T follicular helper cell (primary cell): ENCODE results near the gene C12orf75.
"Not testable (repeated sequence)": the region's sequence is repeated elsewhere in the genome, so short reads cannot be mapped to it uniquely, and the experiment has no call there.

Experiments
- DNase-seq: peaks from one replicate; pipeline ENCODE4 v3.0.0-alpha.2; 2020; ENCODE audit warnings: low read depth
- total RNA-seq, 2 experiments: gene quantifications; one replicate each; lab custom pipeline; 2026; lab: John Stamatoyannopoulos, UW

The C12orf75 gene
- total RNA-seq: 4.6 to 17.0 reads per million in 2 experiments

GRCh38 chr12:105330283-105330930 lies at the start of gene C12orf75:
Gene C12orf75, plus strand, starts transcription at chr12:105330691. Its CDS starts 201 bp downstream, at chr12:105330892.
- DNase-seq: peak; percentile 54

DNA sequence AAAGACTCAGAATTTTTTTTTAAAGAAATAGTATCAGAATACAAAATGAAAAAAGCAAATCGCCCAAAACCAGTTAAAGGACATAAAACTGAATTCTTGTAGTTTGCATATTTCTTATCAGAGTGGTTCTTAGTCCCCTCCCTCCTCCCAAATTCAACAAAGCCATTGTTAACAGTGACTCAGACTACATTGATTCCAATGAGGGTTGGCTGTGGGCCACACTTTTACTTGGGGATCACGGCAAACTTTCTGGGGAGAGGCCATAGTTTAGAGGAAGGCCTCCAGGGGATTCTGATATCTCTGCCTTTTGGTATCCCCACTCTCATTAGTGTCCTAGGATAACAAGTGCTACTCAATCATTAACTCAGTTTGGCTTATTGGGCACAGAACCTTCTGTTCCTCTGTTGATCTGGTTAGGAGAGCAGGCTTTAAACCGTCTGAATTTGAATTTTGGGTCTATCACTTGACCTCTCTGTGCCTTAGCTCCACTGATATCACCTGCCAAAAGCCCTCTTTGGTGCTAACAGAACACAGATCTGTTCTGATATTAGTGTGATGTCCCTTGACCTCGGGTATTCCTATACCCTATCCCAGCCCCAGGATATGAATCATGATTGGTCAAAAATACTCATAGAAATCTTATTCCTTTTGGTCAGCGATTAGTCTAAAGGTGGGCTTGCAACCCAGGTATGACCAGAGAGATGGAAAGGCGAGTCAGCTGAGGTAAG lies 49.4 kb upstream of the C12orf75 start:
- no peak for DNase-seq

- no peak for DNase-seq
These were observed 48.8 kb upstream of the C12orf75 start for GRCh38 chr12:105281694-105282049.

DNA sequence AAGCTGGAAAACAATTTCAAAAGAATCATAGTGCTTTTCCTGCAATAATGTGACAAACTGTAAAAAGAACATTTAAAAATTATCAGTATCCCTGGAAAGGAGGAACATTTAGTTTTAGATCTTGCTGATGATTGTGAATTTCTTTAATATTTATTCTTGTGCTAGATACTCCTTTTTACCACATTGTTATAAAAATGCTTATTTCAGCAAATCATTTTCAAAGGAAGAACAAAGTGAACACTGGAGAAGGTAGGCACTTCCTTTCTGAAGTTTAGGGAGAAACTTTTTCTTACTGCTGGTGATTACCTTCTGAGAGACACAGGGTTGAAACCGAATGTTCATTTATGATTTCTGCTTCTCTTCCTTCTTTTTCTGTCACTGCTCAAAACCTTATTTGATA lies 45.1 kb upstream of the C12orf75 start:
- no peak for DNase-seq

DNA sequence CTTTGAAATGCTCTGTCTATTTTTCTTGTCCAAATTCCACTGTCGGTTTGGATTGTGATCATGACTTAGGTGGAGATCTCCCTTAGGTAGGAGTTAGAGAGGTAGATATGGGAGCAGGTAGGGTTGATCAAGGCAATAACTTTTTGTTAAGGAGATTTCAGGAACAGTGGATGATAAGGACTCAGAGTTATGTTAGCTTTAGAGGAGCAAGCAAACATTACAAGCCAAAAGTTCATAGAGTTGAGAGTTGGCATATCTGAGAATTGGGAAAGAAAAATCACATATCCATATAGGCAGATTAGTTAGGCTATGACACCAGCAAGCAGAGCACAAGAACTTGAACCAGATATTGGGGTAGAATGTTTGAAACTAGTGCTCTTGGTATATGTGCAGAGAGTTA lies 43.1 kb upstream of the C12orf75 start:
- DNase-seq: no peak

DNA sequence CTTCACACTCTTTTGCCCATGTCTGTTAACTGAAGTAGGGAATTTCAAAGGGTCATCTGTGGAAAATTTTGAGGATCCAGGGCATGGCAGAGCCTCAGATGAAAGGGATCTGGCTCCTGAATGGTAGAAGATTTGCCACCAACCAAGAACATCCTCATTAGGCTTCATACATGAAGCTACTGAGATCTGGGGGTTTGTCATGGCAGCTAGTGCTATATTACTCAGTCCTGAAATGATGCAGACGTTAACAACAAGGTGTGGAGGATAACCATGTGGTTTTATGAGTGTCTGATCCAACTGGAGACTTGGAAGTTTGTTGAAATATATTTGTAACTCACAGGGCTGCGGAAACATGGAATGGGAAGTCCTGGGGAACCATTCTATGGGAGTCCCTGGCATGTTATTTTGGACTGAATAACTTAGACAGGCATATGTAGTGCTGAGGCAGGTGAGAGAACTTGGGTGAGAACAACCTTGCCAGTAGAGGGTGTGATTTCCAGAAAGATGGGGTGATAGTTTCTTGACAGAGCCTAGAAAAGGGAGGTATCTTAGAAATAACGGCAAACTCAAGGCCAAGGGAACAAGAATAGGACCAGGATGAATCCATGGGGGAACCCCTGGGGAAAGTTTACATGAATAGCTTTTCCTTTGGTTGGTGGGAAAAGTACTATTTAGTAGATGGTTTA lies 42.0 kb upstream of the C12orf75 start:
- DNase-seq: no peak

DNA sequence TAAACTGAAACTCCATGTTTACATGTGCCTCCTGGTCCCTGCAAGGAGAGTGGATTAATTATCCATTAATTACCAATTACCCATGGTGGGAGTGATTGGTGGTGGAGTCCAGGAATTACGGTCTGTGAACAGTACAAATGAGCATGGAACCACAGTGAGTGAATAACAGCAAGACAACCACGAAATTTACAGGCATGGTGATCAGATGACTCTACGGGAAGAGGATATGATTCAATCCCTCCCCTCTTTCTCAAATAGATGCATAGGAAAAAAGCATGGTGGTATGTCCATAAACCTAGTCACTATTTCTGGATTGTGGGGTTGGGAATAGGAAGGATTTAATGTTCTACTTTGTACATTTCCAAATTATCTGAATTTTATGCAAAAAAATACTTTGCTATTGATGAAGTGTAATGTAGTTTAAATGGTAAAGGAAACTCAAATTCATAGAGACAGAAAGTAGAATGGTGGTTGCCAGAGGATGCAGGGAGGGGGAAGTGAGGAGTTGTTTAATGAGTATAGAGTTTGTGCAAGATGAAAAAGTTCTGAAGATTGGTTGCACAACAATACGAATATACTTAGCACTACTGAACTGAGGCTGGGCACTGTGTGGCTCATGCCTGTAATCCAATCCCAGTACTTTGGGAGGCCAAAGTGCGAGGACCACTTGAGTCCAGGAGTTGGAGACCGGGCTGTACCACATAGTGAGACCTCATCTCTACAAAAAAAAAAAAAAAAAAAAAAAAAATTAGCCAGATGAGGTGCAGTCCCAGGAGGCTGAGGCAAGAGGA lies 41.2 kb upstream of the C12orf75 start:
- DNase-seq: no peak

GRCh38 chr12:105291531-105291930 lies 39.0 kb upstream of the C12orf75 start:
- no peak for DNase-seq

DNA sequence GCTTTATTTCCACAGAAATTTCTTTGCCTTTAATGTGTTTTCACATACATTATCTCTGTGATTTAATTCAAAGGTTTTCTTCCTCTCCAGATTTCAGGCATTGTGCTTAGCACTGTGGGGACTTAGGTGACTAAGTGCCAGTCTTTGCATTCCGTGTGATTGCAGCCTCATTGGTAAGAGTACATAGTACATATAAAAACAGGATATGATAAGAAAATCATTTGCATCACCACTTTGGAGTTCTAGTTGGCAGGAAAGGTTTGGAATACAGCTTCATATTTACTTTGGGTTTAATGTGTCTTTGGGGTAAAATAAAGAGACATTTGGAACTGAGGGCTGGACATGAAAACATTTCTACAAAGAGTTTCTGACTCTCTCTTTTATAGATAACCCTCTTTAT lies 37.8 kb upstream of the C12orf75 start:
- no peak for DNase-seq

- no peak for DNase-seq
These were observed 37.3 kb upstream of the C12orf75 start for GRCh38 chr12:105293187-105293586.

DNA sequence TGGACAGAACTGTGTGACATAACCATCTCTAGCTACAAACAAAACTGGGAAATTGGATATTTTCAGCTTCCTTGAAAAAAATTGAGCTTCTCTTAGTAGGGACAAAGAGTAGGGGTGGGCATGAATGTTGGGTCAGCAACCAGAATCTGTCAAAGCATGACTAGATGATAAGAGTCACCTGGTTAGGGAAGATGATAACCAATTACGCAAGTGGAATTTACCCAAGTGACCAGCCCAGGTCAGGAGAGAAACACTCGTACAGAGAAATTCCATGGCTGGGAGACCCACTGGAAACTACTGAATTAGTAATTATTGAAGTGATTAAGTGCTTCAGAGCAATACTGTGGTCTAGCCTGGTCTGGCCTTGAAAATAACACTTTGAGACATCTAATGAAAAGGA lies 36.3 kb upstream of the C12orf75 start:
- no peak for DNase-seq

DNA sequence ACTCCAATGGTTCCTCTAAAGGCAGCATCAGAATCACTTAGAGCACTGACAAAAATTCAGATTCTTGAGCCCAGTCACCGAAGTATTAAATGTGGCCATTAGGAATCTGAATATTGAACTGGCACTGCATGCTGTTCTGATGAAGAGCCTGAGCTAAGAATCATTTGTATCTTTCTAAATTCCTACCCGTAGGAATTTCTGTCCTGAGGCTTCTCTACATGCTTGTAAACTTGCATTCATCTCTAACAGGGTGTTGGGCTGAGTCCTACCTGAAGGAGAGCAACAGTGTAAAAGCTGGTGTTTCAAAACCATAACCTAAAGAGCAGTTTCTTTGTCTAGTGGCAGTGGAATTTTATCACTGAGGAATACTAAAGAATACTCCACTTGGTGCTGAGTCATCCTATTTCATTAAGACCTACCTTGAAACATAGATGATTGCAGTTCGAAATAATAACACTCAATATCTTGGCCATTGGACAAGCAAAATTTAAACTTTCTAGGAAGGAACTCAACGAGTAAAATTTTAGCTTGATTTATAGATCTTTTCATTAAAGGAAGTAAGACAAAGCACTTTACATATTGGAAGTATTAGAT lies 35.5 kb upstream of the C12orf75 start:
- no peak for DNase-seq

- no peak for DNase-seq
These were observed 34.1 kb upstream of the C12orf75 start for GRCh38 chr12:105296116-105297089.

- no peak for DNase-seq
These were observed 29.6 kb upstream of the C12orf75 start for GRCh38 chr12:105300883-105301282.

- DNase-seq: no peak
These were observed 28.8 kb upstream of the C12orf75 start for GRCh38 chr12:105301696-105302095.

GRCh38 chr12:105302986-105303385 lies 27.5 kb upstream of the C12orf75 start:
- not testable (repeated sequence) for DNase-seq

DNA sequence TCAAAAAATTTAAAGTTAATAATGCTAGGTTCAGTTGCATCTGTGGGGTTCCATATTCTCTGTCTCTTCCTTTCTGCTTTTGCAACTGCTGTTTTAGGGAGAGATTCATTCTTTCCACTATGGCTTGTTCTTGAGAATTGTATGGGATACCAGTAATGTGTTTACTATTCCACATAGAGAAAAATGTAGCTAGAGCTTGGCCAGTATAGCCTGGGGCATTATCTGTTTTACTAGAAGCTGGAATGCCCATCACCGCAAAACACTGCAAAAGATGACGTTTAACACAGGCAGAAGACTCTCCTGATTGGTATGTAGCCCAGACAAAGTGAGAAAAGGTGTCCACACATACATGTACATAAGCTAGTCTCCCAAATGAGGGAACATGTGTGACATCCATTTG lies 25.9 kb upstream of the C12orf75 start:
- not testable (repeated sequence) for DNase-seq

- DNase-seq: not testable (repeated sequence)
These were observed 22.7 kb upstream of the C12orf75 start for GRCh38 chr12:105307601-105308314.

DNA sequence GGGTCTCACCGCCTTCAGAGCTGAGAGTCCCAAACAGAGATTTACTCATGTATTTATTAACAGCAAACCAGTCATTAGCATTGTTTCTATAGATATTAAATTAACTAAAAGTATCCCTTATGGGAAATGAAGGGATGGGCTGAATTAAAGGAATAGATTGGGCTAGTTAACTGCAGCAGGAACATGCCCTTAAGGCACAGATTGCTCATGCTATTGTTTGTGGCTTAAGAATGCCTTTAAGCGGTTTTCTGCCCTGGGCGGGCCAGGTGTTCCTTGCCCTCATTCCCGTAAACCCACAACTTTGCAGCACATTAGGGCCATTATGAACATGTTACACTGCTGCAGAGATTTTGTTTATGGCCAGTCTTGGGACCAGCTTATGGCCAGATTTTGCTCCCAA lies 21.7 kb upstream of the C12orf75 start:
- not testable (repeated sequence) for DNase-seq

- not testable (repeated sequence) for DNase-seq
These were observed 21.1 kb upstream of the C12orf75 start for GRCh38 chr12:105309384-105309783.
